GM12874 (cell line): ENCODE results near the gene TM9SF2.

Experiments used
- TF ChIP-seq, protein P1 (sequence below): IDR thresholded peaks from 2 replicates; pipeline ENCODE4 v1.5.1; 2011; ENCODE audit warnings: low read depth, mild to moderate bottlenecking, control low read depth, low read length, moderate library complexity; ENCODE audit not compliant: insufficient read depth

TM9SF2 gene, protein sequence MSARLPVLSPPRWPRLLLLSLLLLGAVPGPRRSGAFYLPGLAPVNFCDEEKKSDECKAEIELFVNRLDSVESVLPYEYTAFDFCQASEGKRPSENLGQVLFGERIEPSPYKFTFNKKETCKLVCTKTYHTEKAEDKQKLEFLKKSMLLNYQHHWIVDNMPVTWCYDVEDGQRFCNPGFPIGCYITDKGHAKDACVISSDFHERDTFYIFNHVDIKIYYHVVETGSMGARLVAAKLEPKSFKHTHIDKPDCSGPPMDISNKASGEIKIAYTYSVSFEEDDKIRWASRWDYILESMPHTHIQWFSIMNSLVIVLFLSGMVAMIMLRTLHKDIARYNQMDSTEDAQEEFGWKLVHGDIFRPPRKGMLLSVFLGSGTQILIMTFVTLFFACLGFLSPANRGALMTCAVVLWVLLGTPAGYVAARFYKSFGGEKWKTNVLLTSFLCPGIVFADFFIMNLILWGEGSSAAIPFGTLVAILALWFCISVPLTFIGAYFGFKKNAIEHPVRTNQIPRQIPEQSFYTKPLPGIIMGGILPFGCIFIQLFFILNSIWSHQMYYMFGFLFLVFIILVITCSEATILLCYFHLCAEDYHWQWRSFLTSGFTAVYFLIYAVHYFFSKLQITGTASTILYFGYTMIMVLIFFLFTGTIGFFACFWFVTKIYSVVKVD

DNA sequence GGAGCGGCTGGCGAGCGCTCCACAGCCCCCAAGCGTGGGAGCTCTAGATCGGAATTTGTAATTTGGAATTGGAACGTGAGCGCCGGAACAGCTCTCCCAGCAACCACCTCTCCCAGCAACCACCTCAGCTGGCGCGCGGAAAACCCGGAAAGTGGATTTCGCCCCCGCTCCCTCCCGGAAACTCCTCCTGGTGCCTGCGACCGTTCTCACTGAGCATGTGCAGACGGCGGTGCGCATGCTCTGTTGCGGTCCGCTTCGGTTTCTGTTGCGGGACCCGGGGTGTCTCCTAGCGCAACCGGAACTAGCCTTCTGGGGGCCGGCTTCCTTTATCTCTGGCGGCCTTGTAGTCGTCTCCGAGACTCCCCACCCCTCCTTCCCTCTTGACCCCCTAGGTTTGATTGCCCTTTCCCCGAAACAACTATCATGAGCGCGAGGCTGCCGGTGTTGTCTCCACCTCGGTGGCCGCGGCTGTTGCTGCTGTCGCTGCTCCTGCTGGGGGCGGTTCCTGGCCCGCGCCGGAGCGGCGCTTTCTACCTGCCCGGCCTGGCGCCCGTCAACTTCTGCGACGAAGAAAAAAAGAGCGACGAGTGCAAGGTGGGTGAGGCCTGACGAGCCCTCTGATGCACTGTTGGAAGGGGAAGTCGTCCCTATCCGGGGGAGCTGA is at the start of gene TM9SF2:
Gene TM9SF2, plus strand, starts transcription at position 289 of the 664 bp plus-strand sequence. Its CDS starts 135 bp downstream, at position 424.
- TF ChIP-seq, protein P1, sequence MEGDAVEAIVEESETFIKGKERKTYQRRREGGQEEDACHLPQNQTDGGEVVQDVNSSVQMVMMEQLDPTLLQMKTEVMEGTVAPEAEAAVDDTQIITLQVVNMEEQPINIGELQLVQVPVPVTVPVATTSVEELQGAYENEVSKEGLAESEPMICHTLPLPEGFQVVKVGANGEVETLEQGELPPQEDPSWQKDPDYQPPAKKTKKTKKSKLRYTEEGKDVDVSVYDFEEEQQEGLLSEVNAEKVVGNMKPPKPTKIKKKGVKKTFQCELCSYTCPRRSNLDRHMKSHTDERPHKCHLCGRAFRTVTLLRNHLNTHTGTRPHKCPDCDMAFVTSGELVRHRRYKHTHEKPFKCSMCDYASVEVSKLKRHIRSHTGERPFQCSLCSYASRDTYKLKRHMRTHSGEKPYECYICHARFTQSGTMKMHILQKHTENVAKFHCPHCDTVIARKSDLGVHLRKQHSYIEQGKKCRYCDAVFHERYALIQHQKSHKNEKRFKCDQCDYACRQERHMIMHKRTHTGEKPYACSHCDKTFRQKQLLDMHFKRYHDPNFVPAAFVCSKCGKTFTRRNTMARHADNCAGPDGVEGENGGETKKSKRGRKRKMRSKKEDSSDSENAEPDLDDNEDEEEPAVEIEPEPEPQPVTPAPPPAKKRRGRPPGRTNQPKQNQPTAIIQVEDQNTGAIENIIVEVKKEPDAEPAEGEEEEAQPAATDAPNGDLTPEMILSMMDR = no peak

DNA sequence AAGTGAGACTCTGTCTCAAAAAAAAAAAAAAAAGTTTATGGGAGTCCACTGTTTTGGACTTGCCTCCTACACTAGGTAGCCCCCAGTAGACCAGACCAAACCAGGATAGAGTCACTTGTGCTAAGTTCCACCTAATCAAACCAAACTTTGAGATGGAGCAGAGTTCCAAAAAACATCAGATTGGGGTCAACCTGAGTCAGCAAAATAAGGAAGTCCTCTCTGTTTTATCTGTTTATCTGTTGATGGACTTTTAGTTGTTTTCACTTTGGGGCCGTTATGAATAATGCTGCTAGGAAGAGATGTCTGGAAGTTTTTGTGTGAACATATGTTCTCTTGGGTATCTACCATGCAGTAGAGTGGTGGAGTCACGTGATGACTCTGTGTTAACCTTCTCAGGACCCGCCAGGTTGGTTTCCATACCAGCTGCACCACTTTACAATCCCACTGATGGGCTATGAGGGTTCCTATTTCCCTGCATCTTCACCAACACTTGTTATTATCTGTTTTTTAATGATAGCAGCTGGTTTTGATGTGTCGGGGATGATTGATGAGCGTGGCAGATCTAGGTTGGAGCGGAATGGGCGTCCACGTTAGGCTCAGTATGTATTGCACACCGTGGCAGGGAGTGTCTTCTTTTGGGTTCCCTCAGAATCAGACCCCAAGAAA is 46.6 kb upstream of the TM9SF2 start:
- TF ChIP-seq, protein P1 = no peak

DNA sequence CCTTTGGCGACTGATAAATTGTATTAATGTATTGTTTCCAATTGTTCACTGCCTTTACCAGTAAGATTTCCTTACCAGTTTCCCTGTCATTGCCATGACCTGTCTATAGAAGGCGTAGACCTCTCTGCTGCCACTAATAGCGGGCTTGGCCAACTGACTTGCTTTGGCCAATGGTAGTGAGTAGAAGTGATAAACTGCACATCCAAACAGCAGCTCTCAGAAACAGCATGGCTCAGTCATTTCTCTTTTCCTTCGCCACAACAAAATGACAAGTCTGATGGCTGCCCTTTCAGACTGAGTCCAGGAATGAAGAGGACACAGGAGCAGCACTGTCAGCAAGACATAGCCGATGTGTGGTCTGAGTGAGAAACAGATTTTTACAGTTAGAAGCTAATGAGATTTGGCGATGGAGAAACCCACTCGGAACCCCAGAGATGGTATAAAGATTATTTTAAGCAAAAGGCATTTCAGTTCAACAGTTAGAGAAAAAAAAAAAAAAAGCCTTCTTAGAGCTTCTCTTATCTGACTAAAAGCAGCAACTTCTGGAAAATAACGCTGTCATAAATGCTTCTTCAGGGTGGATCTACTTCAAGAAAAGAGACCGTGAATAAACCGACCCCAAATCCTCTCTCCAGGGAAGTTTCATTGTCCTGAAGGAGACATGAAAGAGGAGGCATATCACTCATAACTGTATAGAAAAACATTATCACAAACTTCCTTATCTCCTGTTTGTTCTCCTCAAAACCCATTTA is 42.0 kb upstream of the TM9SF2 start:
- TF ChIP-seq, protein P1 = no peak

DNA sequence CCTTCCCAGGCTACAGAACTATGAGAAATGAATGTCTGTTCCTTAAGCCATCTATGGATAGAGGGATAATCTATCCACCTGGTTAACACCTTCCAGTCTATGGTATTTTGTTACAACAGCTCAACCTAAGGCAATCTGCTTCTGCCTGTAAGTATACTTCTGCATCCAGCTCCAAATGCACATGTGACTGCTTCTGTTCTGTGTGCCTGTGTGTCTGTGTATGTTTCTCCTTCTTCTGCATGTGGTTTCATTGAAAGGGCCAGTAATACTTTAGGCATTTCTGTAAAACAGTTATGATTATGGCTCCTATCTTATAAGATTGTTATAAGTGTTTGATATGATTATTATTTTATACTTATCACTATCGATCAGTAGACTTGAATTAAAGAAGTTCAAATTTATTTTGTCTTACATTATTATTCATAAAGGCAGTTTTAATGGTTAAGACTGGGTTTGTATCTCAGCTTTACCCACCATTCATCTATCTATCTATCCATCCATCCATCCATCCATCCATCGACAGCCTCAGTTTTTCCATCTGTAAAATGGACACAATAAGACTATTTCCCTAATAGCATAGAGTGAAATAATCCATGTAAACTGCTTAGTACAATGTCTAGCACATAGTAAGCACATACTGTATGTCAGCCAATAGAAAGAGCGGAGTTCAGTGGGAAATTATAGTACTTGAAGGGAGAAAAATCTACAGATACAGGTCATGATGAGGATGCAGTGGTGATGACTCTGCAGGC is 37.5 kb upstream of the TM9SF2 start:
- TF ChIP-seq, protein P1 = no peak

DNA sequence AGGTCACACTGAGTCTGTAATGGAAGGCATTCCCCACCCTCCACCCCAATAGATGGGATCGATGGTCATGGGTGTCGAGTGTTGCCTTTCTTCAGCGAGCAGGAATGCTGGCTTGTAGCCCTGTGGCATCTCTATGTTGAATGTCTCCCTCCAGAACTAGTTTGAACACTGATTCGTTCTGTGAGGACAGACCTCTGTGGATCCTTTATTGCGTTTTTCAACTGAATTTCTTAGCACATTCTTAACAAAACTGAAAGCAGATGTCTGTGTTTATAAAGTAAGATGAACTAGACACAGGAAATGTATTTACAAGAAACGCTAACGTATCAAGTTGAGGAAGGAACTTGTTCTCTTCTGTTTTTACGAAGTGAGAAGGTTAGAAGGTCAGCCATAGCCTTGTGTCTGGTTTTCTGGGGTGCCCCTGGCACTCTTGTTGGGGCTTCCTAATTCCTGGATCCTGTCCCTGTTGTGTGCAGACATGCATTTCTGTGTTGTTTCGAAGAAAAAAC is 36.8 kb upstream of the TM9SF2 start:
- TF ChIP-seq, protein P1 = no peak

DNA sequence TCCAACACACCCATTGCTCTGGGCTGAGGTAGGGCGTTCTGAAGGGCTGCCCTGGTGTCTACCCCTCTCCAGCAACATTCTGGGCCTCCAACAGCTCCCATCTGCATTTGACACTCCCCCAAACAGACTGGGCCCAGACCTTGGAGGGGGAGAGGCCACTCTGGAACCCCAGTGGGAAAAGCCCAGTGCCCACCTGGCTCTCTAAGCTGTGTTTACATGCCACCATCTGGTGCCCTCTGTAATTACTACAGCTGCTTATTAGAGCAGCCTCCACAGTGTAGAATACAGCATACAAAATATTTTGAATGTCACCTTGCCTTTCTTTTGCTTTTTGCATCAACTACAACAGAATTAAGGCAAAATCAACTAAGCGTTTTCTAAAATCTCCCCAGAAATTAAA is 35.8 kb upstream of the TM9SF2 start:
- TF ChIP-seq, protein P1 = no peak
